SKM-1 (cell line): ENCODE measurements around the gene HPS1.
"Not testable (repeated sequence)": the region's sequence is repeated elsewhere in the genome, so short reads cannot be mapped to it uniquely, and the experiment has no call there.

Experiments used
- DNase-seq: peaks from one replicate; lab custom pipeline; 2025; ENCODE audit not compliant: unreplicated experiment; lab: John Stamatoyannopoulos, UW

Gene HPS1

GRCh38 chr10:98396096-98397063, 50.4 kb downstream of the HPS1 start:
- no peak for DNase-seq

- no peak for DNase-seq
Measured at GRCh38 chr10:98394851-98395440, 51.8 kb downstream of the HPS1 start.

GRCh38 chr10:98391578-98391991, 55.1 kb downstream of the HPS1 start:
- DNase-seq = peak; percentile 55

GRCh38 chr10:98391065-98391464, 55.7 kb downstream of the HPS1 start:
- DNase-seq = peak; percentile 89

- no peak for DNase-seq
Measured at GRCh38 chr10:98390406-98390805, 56.3 kb downstream of the HPS1 start.

GRCh38 chr10:98389398-98389797, 57.3 kb downstream of the HPS1 start:
- no peak for DNase-seq

- DNase-seq = no peak
Measured at GRCh38 chr10:98388101-98388655, 58.6 kb downstream of the HPS1 start.

- no peak for DNase-seq
Measured at GRCh38 chr10:98384531-98385133, 62.1 kb downstream of the HPS1 start.

- no peak for DNase-seq
Measured at GRCh38 chr10:98383869-98384268, 62.9 kb downstream of the HPS1 start.

GRCh38 chr10:98383134-98383667, 63.5 kb downstream of the HPS1 start:
- not testable (repeated sequence) for DNase-seq

- DNase-seq = no peak
Measured at GRCh38 chr10:98382691-98383101, 64.0 kb downstream of the HPS1 start.

- no peak for DNase-seq
Measured at GRCh38 chr10:98380493-98381339, 66.0 kb downstream of the HPS1 start.

- no peak for DNase-seq
Measured at GRCh38 chr10:98378722-98379121, 68.0 kb downstream of the HPS1 start.

- no peak for DNase-seq
Measured at GRCh38 chr10:98377536-98377935, 69.2 kb downstream of the HPS1 start.

GRCh38 chr10:98377001-98377400, 69.7 kb downstream of the HPS1 start:
- DNase-seq = no peak

- DNase-seq = no peak
Measured at GRCh38 chr10:98376485-98376884, 70.2 kb downstream of the HPS1 start.

GRCh38 chr10:98374217-98374985, 72.3 kb downstream of the HPS1 start:
- no peak for DNase-seq

GRCh38 chr10:98373260-98374040, 73.3 kb downstream of the HPS1 start:
- DNase-seq = no peak
